ENCODE results near the gene UNC5C.

UNC5C gene

GRCh38 chr4:95548738-95549245, at the start of gene UNC5C:
UNC5C (minus strand) TSS chr4:95548973.
- DNase-seq: no peak

GRCh38 chr4:95596676-95597075, 47.9 kb upstream of the UNC5C start:
- no peak for DNase-seq

- no peak for DNase-seq
These were observed 45.9 kb upstream of the UNC5C start for GRCh38 chr4:95594629-95595028.

- no peak for DNase-seq
These were observed 45.2 kb upstream of the UNC5C start for GRCh38 chr4:95594013-95594412.

GRCh38 chr4:95591278-95591677, 42.5 kb upstream of the UNC5C start:
- no peak for DNase-seq

- DNase-seq: no peak
These were observed 41.8 kb upstream of the UNC5C start for GRCh38 chr4:95590615-95591014.

- no peak for DNase-seq
These were observed 36.4 kb upstream of the UNC5C start for GRCh38 chr4:95585016-95585695.

- DNase-seq: no peak
These were observed 31.5 kb upstream of the UNC5C start for GRCh38 chr4:95580226-95580625.

GRCh38 chr4:95572304-95572991, 23.7 kb upstream of the UNC5C start:
- DNase-seq: no peak

- no peak for DNase-seq
These were observed 22.8 kb upstream of the UNC5C start for GRCh38 chr4:95571577-95571976.

GRCh38 chr4:95563638-95564337, 15.0 kb upstream of the UNC5C start:
- no peak for DNase-seq

GRCh38 chr4:95560774-95561173, 12.0 kb upstream of the UNC5C start:
- DNase-seq: no peak

GRCh38 chr4:95556207-95556859, 7.6 kb upstream of the UNC5C start:
- no peak for DNase-seq

GRCh38 chr4:95552942-95553550, 4.3 kb upstream of the UNC5C start:
- DNase-seq: no peak

GRCh38 chr4:95551653-95552052, 2.9 kb upstream of the UNC5C start:
- no peak for DNase-seq

- DNase-seq: no peak
These were observed 1.6 kb upstream of the UNC5C start for GRCh38 chr4:95550115-95550987.

GRCh38 chr4:95549246-95550114, 707 bp upstream of the UNC5C start:
- DNase-seq: no peak

GRCh38 chr4:95547715-95548471, 880 bp downstream of the UNC5C start:
- no peak for DNase-seq

- DNase-seq: no peak
These were observed 1.7 kb downstream of the UNC5C start for GRCh38 chr4:95546866-95547714.

All from amniotic stem cell (primary cell).